Activated CD8-positive, alpha-beta memory T cell treated with anti-CD3 and anti-CD28 coated beads, Interleukin-2, amount 50 U/mL, for 1 hour (primary cell): ENCODE measurements around the gene ECHDC1.

Experiments
- DNase-seq: peaks from one replicate; pipeline ENCODE4 v3.0.0-alpha.2; 2020; ENCODE audit errors: extremely low read depth

The ECHDC1 gene

GRCh38 chr6:127289934-127290333 lies 53.5 kb downstream of the ECHDC1 start:
- no peak for DNase-seq

- DNase-seq = no peak
Measured at GRCh38 chr6:127288705-127289104, 54.7 kb downstream of the ECHDC1 start.

- DNase-seq = no peak
Measured at GRCh38 chr6:127282184-127282583, 61.2 kb downstream of the ECHDC1 start.

GRCh38 chr6:127279815-127280214 lies 63.6 kb downstream of the ECHDC1 start:
- DNase-seq = no peak

- DNase-seq = no peak
Measured at GRCh38 chr6:127277878-127278843, 65.2 kb downstream of the ECHDC1 start.

GRCh38 chr6:127276331-127276730 lies 67.1 kb downstream of the ECHDC1 start:
- no peak for DNase-seq

GRCh38 chr6:127273499-127273898 lies 69.9 kb downstream of the ECHDC1 start:
- DNase-seq = no peak

- no peak for DNase-seq
Measured at GRCh38 chr6:127272576-127272975, 70.8 kb downstream of the ECHDC1 start.

GRCh38 chr6:127267646-127268625 lies 75.5 kb downstream of the ECHDC1 start:
- no peak for DNase-seq

GRCh38 chr6:127266892-127267645 lies 76.3 kb downstream of the ECHDC1 start:
- DNase-seq = peak; percentile 10

GRCh38 chr6:127266178-127266891 lies 77.1 kb downstream of the ECHDC1 start, which contains the start of gene RNF146:
Gene RNF146, plus strand, starts transcription at chr6:127266864. Its CDS starts 13,475 bp downstream, at chr6:127280339.
- peak; percentile 20 for DNase-seq

GRCh38 chr6:127263481-127263880 lies 79.9 kb downstream of the ECHDC1 start:
- DNase-seq = no peak

- DNase-seq = no peak
Measured at GRCh38 chr6:127262896-127263295, 80.5 kb downstream of the ECHDC1 start.

- no peak for DNase-seq
Measured at GRCh38 chr6:127255286-127255685, 88.1 kb downstream of the ECHDC1 start.

- no peak for DNase-seq
Measured at GRCh38 chr6:127249621-127250020, 93.8 kb downstream of the ECHDC1 start.

GRCh38 chr6:127247114-127248096 lies 96.0 kb downstream of the ECHDC1 start:
- DNase-seq = no peak

- no peak for DNase-seq
Measured at GRCh38 chr6:127243501-127243900, 99.9 kb downstream of the ECHDC1 start.
